K562 (cell line): Measurements from ENCODE around the gene GJB4. TPM values are rescaled to one million over a fixed set of nuclear protein-coding genes. Genes with fewer than 3 reads are reported as not detected.

ENCODE experiments used
- ATAC-seq: fragments of 200-7000 bp; cut with Tn5 transposase; 3 replicates; pipeline ENCODE4 v1.9.1; 2020; ENCODE audit warnings: moderate library complexity
- BruUV-seq: library from RNA; stranded (reverse); fragments of 400-500 nt; replicated peaks from 2 replicates; lab custom pipeline; 2021; lab: Mats Ljungman, UMichigan
- CTCF ChIA-PET: fragments of 300-600 bp; formaldehyde crosslinking; extraction: SDS; loops from one replicate; lab custom pipeline; 2021; ENCODE audit warnings: low intra/inter-chr PET ratio; lab: Yijun Ruan, JAX
- POLR2A ChIA-PET: fragments of 300-600, 350-650 bp; sonication (Branson Sonifier 250); formaldehyde crosslinking; extraction: SDS; loops from one replicate; lab custom pipeline; 2021; ENCODE audit warnings: antibody characterized with exemption, inconsistent platforms; lab: Yijun Ruan, JAX
- DNase-seq, 4 experiments: peaks; one replicate each; pipeline versions ENCODE4 v3.0.0 to v3.0.0-alpha.2; 2011 to 2018; ENCODE audit warnings: low spot score in 3 of 4, mixed read lengths in 3 of 4; ENCODE audit errors: extremely low read depth in 1 of 4
- FAIRE-seq: peaks from 2 replicates; lab custom pipeline; 2011; peaks lifted over from hg19 to GRCh38; lab: Jason Lieb, UNC
- H2AFZ ChIP-seq: 2 replicates; pipeline ENCODE4 v1.6.0; 2011; ENCODE audit warnings: low read depth, low read length, control low read depth, inconsistent platforms
- H3K27ac ChIP-seq: fragments of 200-600 bp; 3 replicates; pipeline ENCODE4 v1.8.0; 2011; ENCODE audit warnings: low read depth, mild to moderate bottlenecking, control low read depth, inconsistent platforms, low read length, moderate library complexity, mixed read lengths; ENCODE audit errors: extremely low read depth
- H3K27me3 ChIP-seq, 2 experiments: fragments of 300-600 bp in 1 of 2; 2 replicates in 1 of 2; 3 replicates in 1 of 2; pipeline versions ENCODE4 v1.6.0 to v1.8.0; 2011; ENCODE audit warnings: inconsistent platforms in 2 of 2, low read length in 2 of 2, mild to moderate bottlenecking in 1 of 2, mixed read lengths in 1 of 2, moderate library complexity in 1 of 2; ENCODE audit not compliant: control insufficient read depth in 2 of 2, insufficient read depth in 2 of 2
- H3K36me3 ChIP-seq: fragments of 300-600 bp; 3 replicates; pipeline ENCODE4 v1.8.0; 2011; ENCODE audit warnings: mild to moderate bottlenecking, low read length, inconsistent platforms; ENCODE audit not compliant: control insufficient read depth, insufficient read depth
- H3K4me1 ChIP-seq, 2 experiments: fragments of 200-600 bp in 1 of 2; replicated peaks in 1 of 2; 2 replicates in 1 of 2; 3 replicates in 1 of 2; pipeline versions ENCODE4 v1.5.1 to v1.8.0; 2011; ENCODE audit warnings: inconsistent platforms in 2 of 2, low read length in 2 of 2, mild to moderate bottlenecking in 1 of 2, mixed read lengths in 1 of 2, moderate library complexity in 1 of 2; ENCODE audit not compliant: control insufficient read depth in 2 of 2, insufficient read depth in 2 of 2
- H3K4me2 ChIP-seq: 2 replicates; pipeline ENCODE4 v1.6.1; 2011; ENCODE audit warnings: low read length, control low read depth, inconsistent platforms, mixed read lengths; ENCODE audit not compliant: insufficient read depth
- H3K4me3 ChIP-seq: fragments of 200-600 bp; sonication (generic), shearing (Covaris generic); 2 replicates; pipeline ENCODE4 v1.5.1; 2016; ENCODE audit warnings: control low read depth, inconsistent platforms
- H3K79me2 ChIP-seq: fragments of 200-600 bp; 3 replicates; pipeline ENCODE4 v1.8.0; 2011; ENCODE audit warnings: low read length, inconsistent platforms; ENCODE audit not compliant: control insufficient read depth, insufficient read depth
- H3K9ac ChIP-seq, 2 experiments: 2 replicates each; pipeline versions ENCODE4 v1.6.0 to v1.6.1; 2011; ENCODE audit warnings: low read depth in 2 of 2, low read length in 2 of 2, control low read depth in 1 of 2, inconsistent platforms in 1 of 2, mild to moderate bottlenecking in 1 of 2, mixed read lengths in 1 of 2; ENCODE audit not compliant: insufficient read depth in 1 of 2
- H3K9me1 ChIP-seq: one replicate; pipeline ENCODE4 v1.6.0; 2011; ENCODE audit warnings: inconsistent platforms, mild to moderate bottlenecking, low read length, moderate library complexity; ENCODE audit not compliant: control insufficient read depth, insufficient read depth
- H3K9me3 ChIP-seq: replicated peaks from 2 replicates; pipeline ENCODE4 v1.5.1; 2011; ENCODE audit warnings: low read depth, low read length, inconsistent platforms; ENCODE audit not compliant: control insufficient read depth, insufficient read depth
- H4K20me1 ChIP-seq: replicated peaks from 2 replicates; pipeline ENCODE4 v1.6.1; 2011; ENCODE audit warnings: low read length, inconsistent platforms, mixed read lengths; ENCODE audit not compliant: control insufficient read depth, insufficient read depth
- DNMT1 ChIP-seq: fragments of 450-650 bp; IDR thresholded peaks from 2 replicates; pipeline ENCODE4 v1.6.1; 2016; ENCODE audit warnings: antibody characterized with exemption, mild to moderate bottlenecking
- DPF2 ChIP-seq: fragments of 450-650 bp; IDR thresholded peaks from 2 replicates; pipeline ENCODE4 v1.6.1; 2016
- EZH2 ChIP-seq: IDR thresholded peaks from 2 replicates; pipeline ENCODE4 v1.6.1; 2012; ENCODE audit warnings: low read depth, mild to moderate bottlenecking, inconsistent platforms, low read length, borderline replicate concordance
- GTF2A2 ChIP-seq: IDR thresholded peaks from 2 replicates; pipeline ENCODE4 v1.6.1; 2016; ENCODE audit warnings: mild to moderate bottlenecking, missing genetic modification characterization, missing compliant biosample characterization
- POLR2G ChIP-seq: fragments of 200-400 bp; formaldehyde crosslinking; IDR thresholded peaks from 2 replicates; pipeline ENCODE4 v1.6.1; 2017; ENCODE audit warnings: low read depth, mild to moderate bottlenecking, antibody characterized with exemption, low read length, moderate library complexity
- POU5F1 ChIP-seq: fragments of 150-350 bp; IDR thresholded peaks from 2 replicates; pipeline ENCODE4 v1.6.1; 2014; ENCODE audit warnings: borderline replicate concordance, low read length, low read depth, mild to moderate bottlenecking; ENCODE audit not compliant: partially characterized antibody
- ZBTB7A ChIP-seq: IDR thresholded peaks from 2 replicates; pipeline ENCODE4 v1.6.1; 2011; ENCODE audit warnings: low read depth, mild to moderate bottlenecking, low read length, moderate library complexity, borderline replicate concordance; ENCODE audit not compliant: control insufficient read depth
- ZNF23 ChIP-seq: fragments of 250-450 bp; sonication (Bioruptor Pico); IDR thresholded peaks from 2 replicates; pipeline ENCODE4 v1.4.0; 2020; ENCODE audit warnings: mild to moderate bottlenecking
- WGBS: fragments of 100-300 bp; shearing (Covaris generic); methylation state at CpG from one replicate; pipeline ENCODE4 v1.1.6; 2016; ENCODE audit warnings: low coverage, mixed read lengths; ENCODE audit not compliant: insufficient coverage; ENCODE audit errors: missing lambda C conversion rate; 5-methylcytosine and 5-hydroxymethylcytosine counted together
- in situ Hi-C: fragments of 300-500 bp; cut with MboI; formaldehyde crosslinking; loops from 4 replicates; pipeline ENCODE4 v1.15.0; 2018; ENCODE audit warnings: inconsistent platforms, mixed read lengths
- intact Hi-C: fragments of 100-400 bp; cut with micrococcal nuclease; formaldehyde crosslinking; loops from 2 replicates; pipeline ENCODE4 v1.14.2; 2022
- polyA plus RNA-seq, 8 experiments: library from polyadenylated mRNA; depleted of rRNA in 4 of 8; stranded (reverse) in 5 of 8; unstranded in 3 of 8; fragments of >200 nt; fragmentation: Nextera tagmentation in 2 of 8; fragmentation: Illumina TruSeq in 1 of 8; extraction: Ambion mirVana in 2 of 8; extraction: Trizol in 1 of 8; gene quantifications; 2 replicates each; pipeline versions ENCODE4 v1.2.1 to v1.2.3, GENCODE V29; 2011 to 2014; ENCODE audit warnings: inconsistent platforms in 1 of 8, missing spikeins in 1 of 8
- total RNA-seq, 7 experiments: library from RNA; depleted of rRNA in 6 of 7; stranded (reverse); fragments of >200 nt in 6 of 7; fragmentation: Illumina TruSeq in 2 of 7; extraction: Trizol in 2 of 7; gene quantifications; 2 replicates each; pipeline versions ENCODE4 v1.2.1 to v1.2.3, GENCODE V29; 2011 to 2021; ENCODE audit warnings: low replicate concordance in 1 of 7
- TF ChIP-seq, protein P1 (sequence below): fragments of 250-450 bp; sonication (Bioruptor Pico); IDR thresholded peaks from 2 replicates; pipeline ENCODE4 v1.5.0; 2021
- TF ChIP-seq, protein P2 (sequence below): fragments of 450-650 bp; IDR thresholded peaks from 2 replicates; pipeline ENCODE4 v1.6.1; 2018; ENCODE audit not compliant: partially characterized antibody

The GJB4 gene
- total and polyA plus RNA-seq, 9 of the 15 experiments (the other 6 are each of a cell fraction or from before 2014, with no cell fraction given): 0.03 TPM; not detected in 8

DNA sequence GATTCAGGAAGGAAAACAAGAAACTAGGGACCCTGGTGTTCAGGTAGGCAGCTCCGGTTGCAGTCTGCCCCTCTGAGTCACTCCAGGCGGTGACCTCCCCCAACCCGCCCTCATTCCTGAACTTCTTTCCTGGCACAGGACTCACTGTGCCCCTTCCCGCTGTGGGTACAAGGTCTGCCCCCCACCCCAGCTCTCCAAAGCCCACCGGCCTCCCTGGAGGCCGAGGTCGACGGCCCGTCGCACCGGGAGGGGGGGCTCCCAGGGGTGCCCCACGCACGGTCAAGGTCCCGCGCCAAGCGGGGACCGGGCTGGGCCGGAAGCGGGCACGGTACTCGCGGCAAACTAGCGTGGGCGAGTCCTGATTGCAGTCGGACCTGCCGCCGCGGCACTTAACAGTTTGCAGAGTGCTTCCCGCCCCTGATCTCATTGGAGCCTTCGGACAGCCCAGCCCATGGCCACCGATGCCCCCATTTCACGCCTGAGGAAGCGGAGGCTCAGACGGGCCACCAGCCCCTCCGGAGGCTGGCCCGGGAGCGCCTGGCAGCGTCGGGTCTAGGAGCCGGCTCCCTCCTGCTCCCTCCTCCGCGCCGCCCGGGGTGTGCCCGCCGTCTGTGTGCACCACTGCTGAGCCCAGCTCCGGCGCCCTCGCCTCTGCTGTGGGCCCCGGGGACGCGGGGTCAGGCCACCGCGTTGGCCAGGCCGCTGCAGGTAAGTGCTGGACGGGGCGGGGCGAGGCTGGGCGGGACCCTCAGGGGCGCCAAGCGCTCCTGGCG lies 21.7 kb downstream of the GJB4 start, which contains the start of gene GJB3:
Gene GJB3, plus strand, starts transcription at position 144 of the 773 bp plus-strand sequence. CDS start 3,549 bp downstream, outside the sequence.
- H3K4me1 ChIP-seq: peaks cover 0 to 16% of the 10 kb centered on the region in 2 experiments; a peak in 1 of 5 replicates
- ChIA-PET CTCF (no interaction called here), POLR2A (no interaction called here)
- 6% methylated on average over 50 of the region's 62 CpGs for WGBS
- H3K27ac ChIP-seq: no peak within 1 kb of the TSS
- DNase-seq (peak in 2 of 4 experiments; percentile 36 to 38), FAIRE-seq (no peak), ATAC-seq (no peak)
- H3K27me3 ChIP-seq: peaks cover 49 to 87% of the 10 kb centered on the region in 2 experiments
- H3K4me3 ChIP-seq: no peak within 1 kb of the TSS
- H4K20me1 ChIP-seq: 0 out of 2 replicates have a peak, but pooled peaks cover under 1% of the 10 kb centered on the region
- no peaks in the 10 kb centered on the region for H3K79me2 ChIP-seq
- peak within 1 kb of the TSS in 1 of 2 experiments; percentile 10; a peak in 1 of 4 replicates for H3K9ac ChIP-seq
- no peak within 1 kb of the TSS for H2AFZ ChIP-seq
- BruUV-seq: no TSS peak
- intact Hi-C loops: no loop called here
- H3K36me3 ChIP-seq: no peaks in the 10 kb centered on the region
- in situ Hi-C loops: no loop called here
- H3K4me2 ChIP-seq: no peak within 1 kb of the TSS
- peaks cover 3% of the 10 kb centered on the region for H3K9me1 ChIP-seq
- H3K9me3 ChIP-seq: no peaks in the 10 kb centered on the region
- TF ChIP-seq ZNF23 (CRISPR knock-in tag) (no peak), DPF2 (no peak), ZBTB7A (peak; percentile 38; the same call in 1 of the 2 replicates), GTF2A2 (tag) (no peak), POLR2G (0 out of 2 replicates have a peak, but pooled peaks have one; percentile 29), POU5F1 (no peak), EZH2 (peak; percentile 29; the same call in 1 of the 2 replicates), DNMT1 (no peak)
- TF ChIP-seq, protein P1, sequence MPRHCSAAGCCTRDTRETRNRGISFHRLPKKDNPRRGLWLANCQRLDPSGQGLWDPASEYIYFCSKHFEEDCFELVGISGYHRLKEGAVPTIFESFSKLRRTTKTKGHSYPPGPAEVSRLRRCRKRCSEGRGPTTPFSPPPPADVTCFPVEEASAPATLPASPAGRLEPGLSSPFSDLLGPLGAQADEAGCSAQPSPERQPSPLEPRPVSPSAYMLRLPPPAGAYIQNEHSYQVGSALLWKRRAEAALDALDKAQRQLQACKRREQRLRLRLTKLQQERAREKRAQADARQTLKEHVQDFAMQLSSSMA (CRISPR knock-in tag): no peak
- TF ChIP-seq, protein P2, sequence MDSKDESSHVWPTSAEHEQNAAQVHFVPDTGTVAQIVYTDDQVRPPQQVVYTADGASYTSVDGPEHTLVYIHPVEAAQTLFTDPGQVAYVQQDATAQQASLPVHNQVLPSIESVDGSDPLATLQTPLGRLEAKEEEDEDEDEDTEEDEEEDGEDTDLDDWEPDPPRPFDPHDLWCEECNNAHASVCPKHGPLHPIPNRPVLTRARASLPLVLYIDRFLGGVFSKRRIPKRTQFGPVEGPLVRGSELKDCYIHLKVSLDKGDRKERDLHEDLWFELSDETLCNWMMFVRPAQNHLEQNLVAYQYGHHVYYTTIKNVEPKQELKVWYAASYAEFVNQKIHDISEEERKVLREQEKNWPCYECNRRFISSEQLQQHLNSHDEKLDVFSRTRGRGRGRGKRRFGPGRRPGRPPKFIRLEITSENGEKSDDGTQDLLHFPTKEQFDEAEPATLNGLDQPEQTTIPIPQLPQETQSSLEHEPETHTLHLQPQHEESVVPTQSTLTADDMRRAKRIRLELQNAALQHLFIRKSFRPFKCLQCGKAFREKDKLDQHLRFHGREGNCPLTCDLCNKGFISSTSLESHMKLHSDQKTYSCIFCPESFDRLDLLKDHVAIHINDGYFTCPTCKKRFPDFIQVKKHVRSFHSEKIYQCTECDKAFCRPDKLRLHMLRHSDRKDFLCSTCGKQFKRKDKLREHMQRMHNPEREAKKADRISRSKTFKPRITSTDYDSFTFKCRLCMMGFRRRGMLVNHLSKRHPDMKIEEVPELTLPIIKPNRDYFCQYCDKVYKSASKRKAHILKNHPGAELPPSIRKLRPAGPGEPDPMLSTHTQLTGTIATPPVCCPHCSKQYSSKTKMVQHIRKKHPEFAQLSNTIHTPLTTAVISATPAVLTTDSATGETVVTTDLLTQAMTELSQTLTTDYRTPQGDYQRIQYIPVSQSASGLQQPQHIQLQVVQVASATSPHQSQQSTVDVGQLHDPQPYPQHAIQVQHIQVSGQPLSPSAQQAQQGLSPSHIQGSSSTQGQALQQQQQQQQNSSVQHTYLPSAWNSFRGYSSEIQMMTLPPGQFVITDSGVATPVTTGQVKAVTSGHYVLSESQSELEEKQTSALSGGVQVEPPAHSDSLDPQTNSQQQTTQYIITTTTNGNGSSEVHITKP: peak; percentile 19
